IMR-90 (cell line): ENCODE results near the gene IP6K2. TPM values are rescaled to one million over a fixed set of nuclear protein-coding genes. Genes with fewer than 3 reads are reported as not detected.

Experiments
- ATAC-seq: fragments of 200-7000 bp; cut with Tn5 transposase; 2 replicates; pipeline ENCODE4 v1.9.1; 2020; ENCODE audit warnings: low read depth, mild to moderate bottlenecking, moderate library complexity
- BruUV-seq: library from RNA; stranded (reverse); fragments of 400-500 nt; replicated peaks from 2 replicates; lab custom pipeline; 2021; lab: Mats Ljungman, UMichigan
- CTCF ChIA-PET: fragments of 300-600 bp; formaldehyde crosslinking; extraction: SDS; loops from one replicate; lab custom pipeline; 2021; ENCODE audit warnings: antibody characterized with exemption; lab: Yijun Ruan, JAX
- POLR2A ChIA-PET: fragments of 300-600 bp; sonication (Branson Sonifier 250); formaldehyde crosslinking; loops from one replicate; lab custom pipeline; 2022; ENCODE audit warnings: antibody characterized with exemption; ENCODE audit not compliant: unreplicated experiment; lab: Charles Lee
- DNase-seq: peaks from one replicate; pipeline ENCODE4 v3.0.0; 2013
- H2AFZ ChIP-seq: replicated peaks from 2 replicates; pipeline ENCODE3; 2013; ENCODE audit warnings: low read length, mild to moderate bottlenecking; ENCODE audit not compliant: poor library complexity
- H2AK5ac ChIP-seq: 2 replicates; pipeline ENCODE4 v1.6.1; 2013; ENCODE audit warnings: low read depth, low read length, inconsistent platforms
- H2AK9ac ChIP-seq: replicated peaks from 2 replicates; pipeline ENCODE3; 2013; ENCODE audit warnings: mild to moderate bottlenecking, low read depth, low read length, moderate library complexity; ENCODE audit not compliant: poor library complexity
- H2BK120ac ChIP-seq: 2 replicates; pipeline ENCODE4 v1.6.1; 2013; ENCODE audit warnings: low read depth, low read length, inconsistent platforms
- H2BK15ac ChIP-seq: 3 replicates; pipeline ENCODE4 v1.6.1; 2013; ENCODE audit warnings: low read depth, low read length, inconsistent platforms
- H2BK20ac ChIP-seq: 2 replicates; pipeline ENCODE4 v1.6.1; 2013; ENCODE audit warnings: low read depth, mild to moderate bottlenecking, inconsistent platforms, low read length, moderate library complexity
- H2BK5ac ChIP-seq: 2 replicates; pipeline ENCODE4 v1.6.1; 2013; ENCODE audit warnings: mild to moderate bottlenecking, low read depth, low read length, inconsistent platforms; ENCODE audit not compliant: poor library complexity, severe bottlenecking
- H3K14ac ChIP-seq: replicated peaks from 2 replicates; pipeline ENCODE4 v1.6.1; 2013; ENCODE audit warnings: low read depth, low read length, inconsistent platforms
- H3K18ac ChIP-seq: 2 replicates; pipeline ENCODE4 v1.6.1; 2013; ENCODE audit warnings: low read depth, low read length, control low read depth
- H3K23ac ChIP-seq: 2 replicates; pipeline ENCODE4 v1.6.1; 2013; ENCODE audit warnings: low read depth, low read length, inconsistent platforms
- H3K27ac ChIP-seq: 2 replicates; pipeline ENCODE4 v1.5.1; 2013; ENCODE audit warnings: mild to moderate bottlenecking, control low read depth, low read length; ENCODE audit not compliant: insufficient read depth
- H3K27me3 ChIP-seq: 2 replicates; pipeline ENCODE4 v1.6.1; 2013; ENCODE audit warnings: low read length; ENCODE audit not compliant: control insufficient read depth, insufficient read depth
- H3K36me3 ChIP-seq: 2 replicates; pipeline ENCODE4 v1.6.1; 2013; ENCODE audit warnings: low read length, mixed read lengths; ENCODE audit not compliant: control insufficient read depth, insufficient read depth
- H3K4ac ChIP-seq: 2 replicates; pipeline ENCODE4 v1.6.1; 2013; ENCODE audit warnings: low read depth, low read length, inconsistent platforms
- H3K4me1 ChIP-seq: 2 replicates; pipeline ENCODE4 v1.6.1; 2013; ENCODE audit warnings: low read length, mixed read lengths; ENCODE audit not compliant: control insufficient read depth, insufficient read depth
- H3K4me2 ChIP-seq: 2 replicates; pipeline ENCODE4 v1.6.1; 2013; ENCODE audit warnings: low read depth, mild to moderate bottlenecking, control low read depth, low read length, moderate library complexity
- H3K4me3 ChIP-seq: 2 replicates; pipeline ENCODE4 v1.5.1; 2013; ENCODE audit warnings: low read depth, mild to moderate bottlenecking, control low read depth, low read length, moderate library complexity; ENCODE audit not compliant: insufficient read depth
- H3K56ac ChIP-seq: 2 replicates; pipeline ENCODE4 v1.6.1; 2013; ENCODE audit warnings: low read length, inconsistent platforms; ENCODE audit not compliant: insufficient read depth; ENCODE audit errors: extremely low read depth
- H3K79me1 ChIP-seq, 2 experiments: 2 replicates each; pipeline ENCODE4 v1.6.1; 2013; ENCODE audit warnings: low read length in 2 of 2, inconsistent platforms in 1 of 2, low read depth in 1 of 2
- H3K9ac ChIP-seq: 2 replicates; pipeline ENCODE4 v1.6.1; 2013; ENCODE audit warnings: low read depth, low read length, control low read depth
- H3K9me1 ChIP-seq: 2 replicates; pipeline ENCODE4 v1.6.1; 2013; ENCODE audit warnings: low read length, inconsistent platforms; ENCODE audit not compliant: insufficient read depth
- H3K9me3 ChIP-seq: 2 replicates; pipeline ENCODE4 v1.6.1; 2013; ENCODE audit warnings: low read length; ENCODE audit not compliant: control insufficient read depth, insufficient read depth
- H4K20me1 ChIP-seq: 2 replicates; pipeline ENCODE4 v1.6.1; 2013; ENCODE audit warnings: low read length, inconsistent platforms; ENCODE audit not compliant: insufficient read depth
- H4K5ac ChIP-seq: 2 replicates; pipeline ENCODE4 v1.6.1; 2013; ENCODE audit warnings: mild to moderate bottlenecking, low read depth, low read length, control low read depth
- H4K8ac ChIP-seq, 2 experiments: 2 replicates each; pipeline ENCODE4 v1.6.1; 2013; ENCODE audit warnings: low read depth in 2 of 2, low read length in 2 of 2, control low read depth in 1 of 2, inconsistent platforms in 1 of 2
- H4K91ac ChIP-seq: 2 replicates; pipeline ENCODE4 v1.6.1; 2013; ENCODE audit warnings: low read depth, low read length, inconsistent platforms; ENCODE audit not compliant: insufficient read depth
- BHLHE40 ChIP-seq: fragments of 150-350 bp; IDR thresholded peaks from 2 replicates; pipeline ENCODE4 v1.6.1; 2016; ENCODE audit warnings: mild to moderate bottlenecking, low read depth, low read length
- CHD1 ChIP-seq: IDR thresholded peaks from 2 replicates; pipeline ENCODE4 v1.6.1; 2012; ENCODE audit warnings: low read depth, low read length, improper control_type of control experiment
- CTCF ChIP-seq: conservative IDR thresholded peaks from 2 replicates; pipeline ENCODE4 v1.5.1; 2012; ENCODE audit warnings: mild to moderate bottlenecking, low read depth, low read length, improper control_type of control experiment
- FOS ChIP-seq: fragments of 150-350 bp; IDR thresholded peaks from 2 replicates; pipeline ENCODE4 v1.6.1; 2016; ENCODE audit warnings: low read depth, low read length
- MAFK ChIP-seq: IDR thresholded peaks from 2 replicates; pipeline ENCODE4 v1.6.1; 2012; ENCODE audit warnings: low read depth, low read length, improper control_type of control experiment
- MAZ ChIP-seq: IDR thresholded peaks from 2 replicates; pipeline ENCODE4 v1.6.1; 2012; ENCODE audit warnings: low read depth, mild to moderate bottlenecking, low read length, improper control_type of control experiment, moderate library complexity, borderline replicate concordance
- MXI1 ChIP-seq: IDR thresholded peaks from 2 replicates; pipeline ENCODE4 v1.6.1; 2012; ENCODE audit warnings: low read depth, mild to moderate bottlenecking, low read length, moderate library complexity, borderline replicate concordance
- NFE2L2 ChIP-seq: fragments of 150-350 bp; IDR thresholded peaks from 2 replicates; pipeline ENCODE4 v1.6.1; 2016; ENCODE audit warnings: low read depth, mild to moderate bottlenecking, low read length
- POLR2A ChIP-seq: IDR thresholded peaks from 2 replicates; pipeline ENCODE4 v1.6.1; 2012; ENCODE audit warnings: mild to moderate bottlenecking, low read depth, low read length
- RAD21 ChIP-seq: IDR thresholded peaks from 2 replicates; pipeline ENCODE4 v1.6.1; 2012; ENCODE audit warnings: low read length, improper control_type of control experiment
- RCOR1 ChIP-seq: IDR thresholded peaks from 2 replicates; pipeline ENCODE4 v1.6.1; 2012; ENCODE audit warnings: mild to moderate bottlenecking, low read length, improper control_type of control experiment; ENCODE audit not compliant: insufficient replicate concordance
- RFX5 ChIP-seq: IDR thresholded peaks from 2 replicates; pipeline ENCODE4 v1.8.0; 2012; ENCODE audit warnings: low read depth, mild to moderate bottlenecking, low read length, moderate library complexity
- SMC3 ChIP-seq: fragments of 150-350 bp; IDR thresholded peaks from 2 replicates; pipeline ENCODE4 v1.6.1; 2016; ENCODE audit warnings: low read depth, mild to moderate bottlenecking, antibody characterized with exemption, low read length, moderate library complexity
- USF2 ChIP-seq: fragments of 150-350 bp; IDR thresholded peaks from 2 replicates; pipeline ENCODE4 v1.6.1; 2017; ENCODE audit warnings: mild to moderate bottlenecking, antibody characterized with exemption, low read length, low read depth
- WGBS, 2 experiments: methylation state at CpG; one replicate each; pipeline versions ENCODE4 v1.1.5 to v1.1.7; 2013; ENCODE audit warnings: missing lambda C conversion rate in 2 of 2; ENCODE audit not compliant: insufficient read length in 1 of 2; ENCODE audit errors: extremely low coverage in 2 of 2; 5-methylcytosine and 5-hydroxymethylcytosine counted together
- dilution Hi-C: fragments of 300-500 bp; cut with HindIII; formaldehyde crosslinking; loops from one replicate; pipeline ENCODE4 v1.14.3; 2018; ENCODE audit warnings: low sequenced_read_pairs; ENCODE audit not compliant: unreplicated experiment
- in situ Hi-C: fragments of 300-500 bp; cut with MboI; formaldehyde crosslinking; loops from 3 replicates; pipeline ENCODE4 v1.14.3; 2019; ENCODE audit warnings: low sequenced_read_pairs, inconsistent platforms, mixed read lengths
- intact Hi-C: fragments of 100-400 bp; cut with micrococcal nuclease; formaldehyde crosslinking; loops from 2 replicates; pipeline ENCODE4 v1.10.0; 2022
- polyA plus RNA-seq, 3 experiments: library from polyadenylated mRNA; depleted of rRNA; stranded (reverse); fragments of >200 nt; gene quantifications; 2 replicates each; pipeline ENCODE4 v1.2.3, GENCODE V29; 2012; ENCODE audit warnings: low replicate concordance in 1 of 3
- total RNA-seq: library from RNA; depleted of rRNA; stranded (reverse); fragments of >200 nt; gene quantifications from 2 replicates; pipeline ENCODE4 v1.2.3, GENCODE V29; 2012
- TF ChIP-seq, protein P1 (sequence below): fragments of 150-350 bp; IDR thresholded peaks from 2 replicates; pipeline ENCODE4 v1.6.1; 2016; ENCODE audit warnings: low read depth, mild to moderate bottlenecking, low read length, moderate library complexity, borderline replicate concordance

The IP6K2 gene
- total and polyA plus RNA-seq, 2 of the 4 experiments (the other 2 are of a cell fraction), result 73.7 to 169 TPM

DNA sequence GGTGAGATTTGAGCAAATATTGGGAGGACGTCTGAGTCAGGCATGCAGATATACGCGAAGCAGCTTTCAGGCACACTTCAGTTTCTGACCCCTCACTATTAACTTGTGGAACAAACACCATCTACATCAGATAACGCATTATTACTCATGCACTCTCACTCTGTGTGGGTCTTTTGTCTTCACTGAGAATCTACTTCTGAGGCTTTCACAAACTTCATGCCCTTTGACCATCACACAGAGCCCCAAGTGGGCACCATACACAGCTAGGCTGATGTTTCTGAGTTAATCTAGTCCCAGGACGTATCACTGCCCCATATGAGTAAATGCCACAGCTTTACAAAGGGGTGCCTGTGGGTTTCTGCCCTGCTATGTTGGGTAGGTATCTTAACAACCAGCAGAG lies 39.6 kb upstream of the IP6K2 start:
- dilution Hi-C loops (no loop called here), intact Hi-C loops (no loop called here), in situ Hi-C loops (no loop called here)
- Histone ChIP-seq H3K27ac (no peak overlapping the region), H4K8ac (no peak overlapping the region), H3K23ac (no peak overlapping the region), H4K5ac (no peak overlapping the region), H3K27me3 (no peaks in the 10 kb centered on the region), H3K56ac (no peak overlapping the region), H3K4me2 (no peak overlapping the region), H3K18ac (no peak overlapping the region), H2BK15ac (no peak overlapping the region), H2AFZ (no peak overlapping the region), H3K14ac (no peak overlapping the region), H2AK9ac (no peak overlapping the region), H3K4ac (no peak overlapping the region), H3K4me3 (no peak overlapping the region), H3K4me1 (no peaks in the 10 kb centered on the region), H4K91ac (no peak overlapping the region), H2AK5ac (no peak overlapping the region), H2BK20ac (no peak overlapping the region), H3K36me3 (peaks cover 15% of the 10 kb centered on the region), H3K79me1 (0 out of 4 replicates have a peak, but pooled peaks cover 0 to 4% of the 10 kb centered on the region in 2 experiments), H3K9me3 (no peaks in the 10 kb centered on the region), H3K9ac (no peak overlapping the region), H3K9me1 (no peaks in the 10 kb centered on the region), H2BK120ac (no peak overlapping the region), H2BK5ac (no peak overlapping the region), H4K20me1 (no peaks in the 10 kb centered on the region)
- ATAC-seq (no peak), DNase-seq (no peak)
- ChIA-PET POLR2A (no interaction called here), CTCF (interaction anchor here (0.9 to 1.0 kb wide), 2 partner anchors 17 kb away, joined by 3 to 6 read pairs; no protein-coding TSS in a partner anchor)
- TF ChIP-seq RFX5, result no peak
- no peak for TF ChIP-seq BHLHE40
- TF ChIP-seq, protein P1, sequence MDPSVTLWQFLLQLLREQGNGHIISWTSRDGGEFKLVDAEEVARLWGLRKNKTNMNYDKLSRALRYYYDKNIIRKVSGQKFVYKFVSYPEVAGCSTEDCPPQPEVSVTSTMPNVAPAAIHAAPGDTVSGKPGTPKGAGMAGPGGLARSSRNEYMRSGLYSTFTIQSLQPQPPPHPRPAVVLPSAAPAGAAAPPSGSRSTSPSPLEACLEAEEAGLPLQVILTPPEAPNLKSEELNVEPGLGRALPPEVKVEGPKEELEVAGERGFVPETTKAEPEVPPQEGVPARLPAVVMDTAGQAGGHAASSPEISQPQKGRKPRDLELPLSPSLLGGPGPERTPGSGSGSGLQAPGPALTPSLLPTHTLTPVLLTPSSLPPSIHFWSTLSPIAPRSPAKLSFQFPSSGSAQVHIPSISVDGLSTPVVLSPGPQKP, result no peak
- TF ChIP-seq FOS, result no peak
- TF ChIP-seq SMC3, result no peak
- TF ChIP-seq CHD1, result no peak
- TF ChIP-seq CTCF, result no peak
- TF ChIP-seq MAFK, result no peak
- no peak for TF ChIP-seq MXI1
- TF ChIP-seq POLR2A, result no peak
- TF ChIP-seq RCOR1, result no peak
- no peak for TF ChIP-seq RAD21
- no peak for TF ChIP-seq USF2
- TF ChIP-seq NFE2L2, result no peak
- no peak for TF ChIP-seq MAZ
- WGBS, 2 experiments, result 83% methylated on average over 3 of the region's 5 CpGs; no CpG with 5 or more reads in 1 of the 2 experiments
- no TSS peak for BruUV-seq
